ENCODE results near the gene RBBP5.

DNA sequence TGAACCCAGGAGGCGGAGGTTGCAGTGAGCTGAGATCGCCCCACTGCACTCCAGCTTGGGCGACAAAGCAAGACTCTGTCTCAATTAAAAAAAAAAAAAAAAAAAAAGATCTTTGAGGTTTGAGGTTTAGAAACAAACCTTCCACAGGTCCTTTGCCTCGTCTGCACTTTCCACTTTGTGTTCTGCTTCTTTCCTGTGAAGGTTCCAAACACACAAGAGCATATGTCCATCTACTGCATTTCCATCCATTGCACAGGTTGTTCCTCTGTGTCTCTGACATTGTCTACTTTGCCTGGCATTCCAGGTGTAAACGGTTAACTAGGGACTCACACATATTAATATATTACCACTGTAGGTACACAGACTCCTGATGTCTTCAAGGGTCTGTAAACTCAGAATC is 49.6 kb upstream of the RBBP5 start:
- TF ChIP-seq, protein P1, sequence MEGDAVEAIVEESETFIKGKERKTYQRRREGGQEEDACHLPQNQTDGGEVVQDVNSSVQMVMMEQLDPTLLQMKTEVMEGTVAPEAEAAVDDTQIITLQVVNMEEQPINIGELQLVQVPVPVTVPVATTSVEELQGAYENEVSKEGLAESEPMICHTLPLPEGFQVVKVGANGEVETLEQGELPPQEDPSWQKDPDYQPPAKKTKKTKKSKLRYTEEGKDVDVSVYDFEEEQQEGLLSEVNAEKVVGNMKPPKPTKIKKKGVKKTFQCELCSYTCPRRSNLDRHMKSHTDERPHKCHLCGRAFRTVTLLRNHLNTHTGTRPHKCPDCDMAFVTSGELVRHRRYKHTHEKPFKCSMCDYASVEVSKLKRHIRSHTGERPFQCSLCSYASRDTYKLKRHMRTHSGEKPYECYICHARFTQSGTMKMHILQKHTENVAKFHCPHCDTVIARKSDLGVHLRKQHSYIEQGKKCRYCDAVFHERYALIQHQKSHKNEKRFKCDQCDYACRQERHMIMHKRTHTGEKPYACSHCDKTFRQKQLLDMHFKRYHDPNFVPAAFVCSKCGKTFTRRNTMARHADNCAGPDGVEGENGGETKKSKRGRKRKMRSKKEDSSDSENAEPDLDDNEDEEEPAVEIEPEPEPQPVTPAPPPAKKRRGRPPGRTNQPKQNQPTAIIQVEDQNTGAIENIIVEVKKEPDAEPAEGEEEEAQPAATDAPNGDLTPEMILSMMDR (IDR thresholded peaks at IDR 0.05 in 4 of 5, conservative IDR thresholded peaks at IDR 0.05 in 1 of 5) = no peak
- TF ChIP-seq POLR2A (IDR thresholded peaks at IDR 0.05) = no peak

Measured in gastrocnemius medialis (tissue), 4 donors.